Ishikawa (cell line): Measurements from ENCODE around the gene COA1.

ENCODE experiments used
- CEBPB ChIP-seq: IDR thresholded peaks from 2 replicates; pipeline ENCODE4 v1.6.1; 2012
- CREB1 ChIP-seq: IDR thresholded peaks from 2 replicates; pipeline ENCODE4 v1.6.1; 2012; ENCODE audit warnings: low read depth
- EP300 ChIP-seq: IDR thresholded peaks from 2 replicates; pipeline ENCODE4 v1.6.1; 2012; ENCODE audit warnings: borderline replicate concordance
- FOXM1 ChIP-seq: IDR thresholded peaks from 2 replicates; pipeline ENCODE4 v1.6.1; 2012; ENCODE audit warnings: low read depth, borderline replicate concordance
- NFIC ChIP-seq: IDR thresholded peaks from 2 replicates; pipeline ENCODE4 v1.6.1; 2012
- RAD21 ChIP-seq: IDR thresholded peaks from 2 replicates; pipeline ENCODE4 v1.6.1; 2012; ENCODE audit warnings: low read depth
- TAF1 ChIP-seq: IDR thresholded peaks from 2 replicates; pipeline ENCODE4 v1.6.1; 2012; ENCODE audit warnings: low read depth, mild to moderate bottlenecking
- YY1 ChIP-seq: IDR thresholded peaks from 2 replicates; pipeline ENCODE4 v1.6.1; 2012; ENCODE audit warnings: low read depth
- ZBTB7A ChIP-seq: IDR thresholded peaks from 2 replicates; pipeline ENCODE4 v1.6.1; 2012; ENCODE audit warnings: low read depth
- TF ChIP-seq, protein P1 (sequence below): IDR thresholded peaks from 2 replicates; pipeline ENCODE4 v1.6.1; 2012
- TF ChIP-seq, protein P2 (sequence below): IDR thresholded peaks from 2 replicates; pipeline ENCODE4 v1.6.1; 2012
- TF ChIP-seq, protein P3 (sequence below): IDR thresholded peaks from 2 replicates; pipeline ENCODE4 v1.6.1; 2012; ENCODE audit warnings: low read depth, mild to moderate bottlenecking

DNA sequence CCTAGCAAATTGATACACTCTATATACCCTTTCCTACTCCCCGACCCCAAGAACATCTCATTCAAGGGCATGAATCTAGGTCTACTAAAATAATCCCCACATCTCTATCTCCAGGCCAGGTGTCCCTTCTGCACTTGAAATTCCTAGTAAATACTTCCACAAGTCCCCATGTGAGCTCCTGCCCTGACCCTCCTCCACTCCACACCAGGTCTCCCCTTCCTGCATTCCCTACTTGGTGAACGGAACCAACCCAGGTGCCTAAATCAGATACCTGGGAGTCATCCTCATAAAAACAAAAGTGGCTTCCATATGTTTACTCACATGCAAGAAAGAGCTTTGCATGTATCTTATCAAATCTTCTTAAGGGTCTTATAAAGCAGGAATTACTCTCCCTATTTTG is 69.2 kb downstream of the COA1 start:
- TF ChIP-seq TAF1, result no peak
- no peak for TF ChIP-seq EP300
- TF ChIP-seq, protein P1, sequence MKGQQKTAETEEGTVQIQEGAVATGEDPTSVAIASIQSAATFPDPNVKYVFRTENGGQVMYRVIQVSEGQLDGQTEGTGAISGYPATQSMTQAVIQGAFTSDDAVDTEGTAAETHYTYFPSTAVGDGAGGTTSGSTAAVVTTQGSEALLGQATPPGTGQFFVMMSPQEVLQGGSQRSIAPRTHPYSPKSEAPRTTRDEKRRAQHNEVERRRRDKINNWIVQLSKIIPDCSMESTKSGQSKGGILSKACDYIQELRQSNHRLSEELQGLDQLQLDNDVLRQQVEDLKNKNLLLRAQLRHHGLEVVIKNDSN, result no peak
- TF ChIP-seq CREB1, result no peak
- TF ChIP-seq NFIC, result no peak
- TF ChIP-seq, protein P2, sequence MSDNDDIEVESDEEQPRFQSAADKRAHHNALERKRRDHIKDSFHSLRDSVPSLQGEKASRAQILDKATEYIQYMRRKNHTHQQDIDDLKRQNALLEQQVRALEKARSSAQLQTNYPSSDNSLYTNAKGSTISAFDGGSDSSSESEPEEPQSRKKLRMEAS, result no peak
- no peak for TF ChIP-seq YY1
- TF ChIP-seq RAD21, result no peak
- no peak for TF ChIP-seq CEBPB
- no peak for TF ChIP-seq ZBTB7A
- TF ChIP-seq, protein P3, sequence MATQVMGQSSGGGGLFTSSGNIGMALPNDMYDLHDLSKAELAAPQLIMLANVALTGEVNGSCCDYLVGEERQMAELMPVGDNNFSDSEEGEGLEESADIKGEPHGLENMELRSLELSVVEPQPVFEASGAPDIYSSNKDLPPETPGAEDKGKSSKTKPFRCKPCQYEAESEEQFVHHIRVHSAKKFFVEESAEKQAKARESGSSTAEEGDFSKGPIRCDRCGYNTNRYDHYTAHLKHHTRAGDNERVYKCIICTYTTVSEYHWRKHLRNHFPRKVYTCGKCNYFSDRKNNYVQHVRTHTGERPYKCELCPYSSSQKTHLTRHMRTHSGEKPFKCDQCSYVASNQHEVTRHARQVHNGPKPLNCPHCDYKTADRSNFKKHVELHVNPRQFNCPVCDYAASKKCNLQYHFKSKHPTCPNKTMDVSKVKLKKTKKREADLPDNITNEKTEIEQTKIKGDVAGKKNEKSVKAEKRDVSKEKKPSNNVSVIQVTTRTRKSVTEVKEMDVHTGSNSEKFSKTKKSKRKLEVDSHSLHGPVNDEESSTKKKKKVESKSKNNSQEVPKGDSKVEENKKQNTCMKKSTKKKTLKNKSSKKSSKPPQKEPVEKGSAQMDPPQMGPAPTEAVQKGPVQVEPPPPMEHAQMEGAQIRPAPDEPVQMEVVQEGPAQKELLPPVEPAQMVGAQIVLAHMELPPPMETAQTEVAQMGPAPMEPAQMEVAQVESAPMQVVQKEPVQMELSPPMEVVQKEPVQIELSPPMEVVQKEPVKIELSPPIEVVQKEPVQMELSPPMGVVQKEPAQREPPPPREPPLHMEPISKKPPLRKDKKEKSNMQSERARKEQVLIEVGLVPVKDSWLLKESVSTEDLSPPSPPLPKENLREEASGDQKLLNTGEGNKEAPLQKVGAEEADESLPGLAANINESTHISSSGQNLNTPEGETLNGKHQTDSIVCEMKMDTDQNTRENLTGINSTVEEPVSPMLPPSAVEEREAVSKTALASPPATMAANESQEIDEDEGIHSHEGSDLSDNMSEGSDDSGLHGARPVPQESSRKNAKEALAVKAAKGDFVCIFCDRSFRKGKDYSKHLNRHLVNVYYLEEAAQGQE, result no peak
- TF ChIP-seq FOXM1, result no peak
